ENCODE measurements around the gene ZG16. TPM values are rescaled to one million over a fixed set of nuclear protein-coding genes. Genes with fewer than 3 reads are reported as not detected.
A peak's percentile ranks its signal among the peaks of the same experiment; 100 is the strongest.

The ZG16 gene
- total RNA-seq, 1 donor from 2014 or later = not detected

GRCh38 chr16:29816694-29817441, 38.8 kb downstream of the ZG16 start:
- H3K27ac Mint-ChIP-seq = peak overlapping the region; percentile 79
- peak overlapping the region; percentile 85 for H3K4me3 Mint-ChIP-seq (ENCODE audit: low read depth)
- peaks cover 14% of the 10 kb centered on the region for H3K27me3 Mint-ChIP-seq
- H3K9me3 Mint-ChIP-seq (ENCODE audit: low read depth) = no peaks in the 10 kb centered on the region
- peak; percentile 13 for TF ChIP-seq CTCF (IDR thresholded peaks at IDR 0.05; ENCODE audit: unreplicated experiment)
- H3K36me3 Mint-ChIP-seq (ENCODE audit: insufficient read depth) = peaks cover 15% of the 10 kb centered on the region
- DNase-seq (ENCODE audit: low spot score, unreplicated experiment) = no peak
- H3K4me1 Mint-ChIP-seq (ENCODE audit: low read depth) = peaks cover 33% of the 10 kb centered on the region

GRCh38 chr16:29818082-29818481, 40.0 kb downstream of the ZG16 start:
- H3K4me3 Mint-ChIP-seq (ENCODE audit: low read depth) = peak overlapping the region; percentile 54
- H3K27me3 Mint-ChIP-seq = peaks cover 11% of the 10 kb centered on the region
- H3K36me3 Mint-ChIP-seq (ENCODE audit: insufficient read depth) = peaks cover 15% of the 10 kb centered on the region
- DNase-seq (ENCODE audit: low spot score, unreplicated experiment) = no peak
- H3K4me1 Mint-ChIP-seq (ENCODE audit: low read depth) = peaks cover 32% of the 10 kb centered on the region
- no peak overlapping the region for H3K27ac Mint-ChIP-seq
- TF ChIP-seq CTCF (IDR thresholded peaks at IDR 0.05; ENCODE audit: unreplicated experiment) = no peak
- no peaks in the 10 kb centered on the region for H3K9me3 Mint-ChIP-seq (ENCODE audit: low read depth)

GRCh38 chr16:29819506-29819905, 41.5 kb downstream of the ZG16 start:
- no peak for DNase-seq (ENCODE audit: low spot score, unreplicated experiment)
- TF ChIP-seq CTCF (IDR thresholded peaks at IDR 0.05; ENCODE audit: unreplicated experiment) = no peak
- Mint-ChIP-seq H3K4me1 (ENCODE audit: low read depth) (peaks cover 32% of the 10 kb centered on the region), H3K36me3 (ENCODE audit: insufficient read depth) (peaks cover 15% of the 10 kb centered on the region), H3K9me3 (ENCODE audit: low read depth) (no peaks in the 10 kb centered on the region), H3K27ac (no peak overlapping the region), H3K4me3 (ENCODE audit: low read depth) (peak overlapping the region; percentile 8), H3K27me3 (peaks cover 6% of the 10 kb centered on the region)

GRCh38 chr16:29820271-29820701, 42.2 kb downstream of the ZG16 start, which contains the start of gene MVP:
TSS of gene MVP (plus strand) at chr16:29820462. CDS start at chr16:29830550, 10,088 bp downstream.
- TF ChIP-seq CTCF (IDR thresholded peaks at IDR 0.05; ENCODE audit: unreplicated experiment) = no peak
- Mint-ChIP-seq H3K4me3 (ENCODE audit: low read depth) (peak within 1 kb of the TSS; percentile 59), H3K4me1 (ENCODE audit: low read depth) (peaks cover 26% of the 10 kb centered on the region), H3K27ac (peak within 1 kb of the TSS; percentile 57), H3K27me3 (no peaks in the 10 kb centered on the region), H3K9me3 (ENCODE audit: low read depth) (no peaks in the 10 kb centered on the region), H3K36me3 (ENCODE audit: insufficient read depth) (peaks cover 15% of the 10 kb centered on the region)
- DNase-seq (ENCODE audit: low spot score, unreplicated experiment) = no peak

GRCh38 chr16:29820730-29821642, 42.9 kb downstream of the ZG16 start:
- peak overlapping the region; percentile 59 for H3K4me3 Mint-ChIP-seq (ENCODE audit: low read depth)
- TF ChIP-seq CTCF (IDR thresholded peaks at IDR 0.05; ENCODE audit: unreplicated experiment) = no peak
- H3K9me3 Mint-ChIP-seq (ENCODE audit: low read depth) = no peaks in the 10 kb centered on the region
- peak overlapping the region; percentile 20 for H3K27ac Mint-ChIP-seq
- peaks cover 15% of the 10 kb centered on the region for H3K36me3 Mint-ChIP-seq (ENCODE audit: insufficient read depth)
- DNase-seq (ENCODE audit: low spot score, unreplicated experiment) = no peak
- no peaks in the 10 kb centered on the region for H3K27me3 Mint-ChIP-seq
- peaks cover 24% of the 10 kb centered on the region for H3K4me1 Mint-ChIP-seq (ENCODE audit: low read depth)

Data from progenitor cell of endocrine pancreas (in vitro differentiated cells).